GM18507 (cell line): Measurements from ENCODE around the gene LAMP5.

Experiments used
- DNase-seq: peaks from one replicate; pipeline ENCODE4 v3.0.0; 2011; ENCODE audit warnings: low read depth; ENCODE audit not compliant: insufficient read length; ENCODE audit errors: extremely low spot score
- FAIRE-seq: peaks from 2 replicates; lab custom pipeline; 2011; peaks lifted over from hg19 to GRCh38; lab: Jason Lieb, UNC

The LAMP5 gene

DNA sequence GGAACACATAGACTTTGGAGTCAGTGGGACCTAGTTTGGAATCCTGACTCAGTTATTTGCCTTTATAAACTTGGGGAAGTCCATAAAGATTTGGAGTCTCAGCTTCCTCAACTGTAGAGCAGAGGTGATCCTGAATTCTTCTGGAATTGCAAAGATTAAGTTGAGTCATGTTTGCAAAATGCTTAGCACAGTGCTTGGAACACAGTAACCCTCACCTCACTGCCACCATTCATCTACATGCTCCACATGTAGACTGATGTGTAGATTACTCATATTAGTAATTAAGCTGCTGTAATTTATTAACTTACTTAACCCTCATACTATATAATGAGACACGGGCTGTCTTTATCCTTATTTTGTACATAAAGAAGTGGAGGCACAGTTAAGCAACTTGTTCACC, 61.4 kb downstream of the LAMP5 start:
- DNase-seq (no peak), FAIRE-seq (no peak)

DNA sequence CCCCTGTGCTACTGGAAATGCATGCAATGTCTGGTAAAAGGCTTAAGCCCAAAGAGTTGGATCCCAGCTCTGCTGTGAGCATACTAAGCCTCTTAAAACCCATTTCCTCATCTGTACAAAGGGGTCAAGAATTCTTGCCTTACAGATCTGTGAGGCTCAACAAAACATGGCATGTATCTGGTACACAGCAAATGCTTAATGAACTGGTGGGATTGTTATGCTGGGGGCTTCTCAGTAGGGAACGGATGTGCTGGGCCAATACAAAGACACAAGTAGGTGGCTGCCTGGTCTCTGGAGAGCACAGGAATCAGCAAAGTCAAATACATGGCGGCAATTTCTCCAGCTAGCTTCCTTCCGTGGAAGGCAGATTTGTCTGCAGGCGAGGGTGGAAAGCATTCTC, 62.3 kb downstream of the LAMP5 start:
- FAIRE-seq = no peak
- DNase-seq = no peak

DNA sequence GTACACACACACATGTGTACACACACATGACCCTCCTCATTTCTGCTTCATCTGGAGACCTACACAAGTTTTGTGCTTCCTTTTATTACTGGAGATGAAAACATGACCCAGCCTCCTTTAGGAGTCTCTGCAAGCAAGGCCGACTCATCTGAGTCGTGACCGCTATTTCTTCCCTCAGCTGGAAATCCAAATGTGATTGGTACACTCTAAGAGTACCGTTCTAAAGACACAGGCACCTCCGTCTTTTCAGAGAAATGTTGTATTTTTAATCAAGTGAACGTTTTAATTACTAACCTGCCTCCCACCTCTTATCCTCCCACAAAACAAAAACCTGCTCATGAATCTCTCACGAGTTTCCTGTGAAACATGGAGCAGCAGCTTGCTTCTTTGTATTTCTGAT, 63.0 kb downstream of the LAMP5 start:
- FAIRE-seq (no peak), DNase-seq (no peak)

DNA sequence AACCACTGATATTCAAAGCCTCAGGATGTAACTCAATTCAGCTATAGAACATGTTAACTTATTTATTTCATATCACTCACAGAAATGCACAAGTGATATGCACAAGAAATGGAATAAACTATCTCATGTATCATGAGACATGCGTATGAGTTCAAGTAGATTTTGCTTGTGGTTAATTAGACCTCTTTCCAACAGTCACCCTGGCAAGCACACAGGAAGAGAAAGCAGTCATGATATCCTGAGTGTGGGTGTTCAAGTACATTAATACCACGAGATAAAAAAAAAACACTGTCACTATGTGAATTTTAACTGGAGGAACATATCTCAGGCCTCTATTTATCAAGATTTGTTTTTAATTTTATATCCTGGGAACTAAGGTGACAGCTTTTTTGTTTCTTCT, 64.2 kb downstream of the LAMP5 start:
- DNase-seq (no peak), FAIRE-seq (no peak)
